Loucy (cell line): ENCODE results near the gene ECEL1.

Source experiments
- CTCF ChIP-seq: fragments of 200-600 bp; sonication (generic); conservative IDR thresholded peaks from 2 replicates; pipeline ENCODE4 v1.5.1; 2014; ENCODE audit warnings: mild to moderate bottlenecking, antibody characterized with exemption, low read length
- EZH2phosphoT487 ChIP-seq: fragments of 200-600 bp; IDR thresholded peaks from 2 replicates; pipeline ENCODE4 v1.6.1; 2018; ENCODE audit warnings: antibody characterized with exemption, mild to moderate bottlenecking, moderate library complexity, borderline replicate concordance

- TF ChIP-seq CTCF = no peak
- no peak for TF ChIP-seq EZH2phosphoT487
These were observed 9.1 kb upstream of the ECEL1 start for GRCh38 chr2:232496501-232497270.
